Amniotic epithelial cell (primary cell): ENCODE measurements around the gene STX16.
"Not testable (repeated sequence)": the region's sequence is repeated elsewhere in the genome, so short reads cannot be mapped to it uniquely, and the experiment has no call there.

Source experiments
- DNase-seq: peaks from one replicate; pipeline ENCODE4 v3.0.0-alpha.2; 2010; ENCODE audit warnings: low read depth

Gene STX16

GRCh38 chr20:58722877-58723627 is 72.0 kb downstream of the STX16 start:
- no peak for DNase-seq

GRCh38 chr20:58723628-58723984 is 72.5 kb downstream of the STX16 start:
- DNase-seq, result no peak

GRCh38 chr20:58726156-58726555 is 75.1 kb downstream of the STX16 start:
- DNase-seq, result not testable (repeated sequence)
